Heart right ventricle (tissue), 16 donors: ENCODE results near the gene ZFP90. TPM values are rescaled to one million over a fixed set of nuclear protein-coding genes. Genes with fewer than 3 reads are reported as not detected.
A peak's percentile ranks its signal among the peaks of the same experiment; 100 is the strongest.

Experiments used
- ATAC-seq, 8 donors: fragments of 200-7000 bp; cut with Tn5 transposase; one replicate each; pipeline ENCODE4 v1.9.1; 2020; ENCODE audit warnings: mild to moderate bottlenecking in 8 of 8, moderate library complexity in 8 of 8, moderate number of reproducible peaks in 1 of 8
- DNase-seq, 2 donors: peaks; one replicate each; pipeline ENCODE4 v3.0.0-alpha.2; 2020
- H3K27ac ChIP-seq, 10 donors: fragments of 200-600 bp; sonication (generic) in 2 of 10; one replicate each; pipeline versions ENCODE4 v1.5.0 to v1.8.0; 2020 to 2022; ENCODE audit warnings: mild to moderate bottlenecking in 3 of 10
- H3K27me3 ChIP-seq, 7 donors: fragments of 200-600 bp; one replicate each; pipeline ENCODE4 v1.8.0; 2021 to 2022; ENCODE audit warnings: mild to moderate bottlenecking in 2 of 7
- H3K36me3 ChIP-seq, 9 donors: fragments of 200-600 bp; sonication (generic) in 1 of 9; one replicate each; pipeline versions ENCODE4 v1.5.0 to v1.8.0; 2020 to 2022; ENCODE audit warnings: mild to moderate bottlenecking in 2 of 9
- H3K4me1 ChIP-seq, 9 donors: fragments of 200-600 bp; sonication (generic) in 1 of 9; one replicate each; pipeline versions ENCODE4 v1.5.0 to v1.8.0; 2020 to 2022; ENCODE audit warnings: mild to moderate bottlenecking in 4 of 9
- H3K4me3 ChIP-seq, 10 donors: fragments of 200-600 bp; sonication (generic) in 2 of 10; one replicate each; pipeline versions ENCODE4 v1.5.0 to v1.8.0; 2020 to 2022; ENCODE audit warnings: mild to moderate bottlenecking in 7 of 10, moderate library complexity in 2 of 10
- H3K9me3 ChIP-seq, 11 donors: fragments of 200-600 bp in 10 of 11; sonication (generic) in 2 of 11; one replicate each; pipeline versions ENCODE4 v1.5.0 to v1.8.0; 2013 to 2022; ENCODE audit warnings: mild to moderate bottlenecking in 2 of 11, control low read depth in 1 of 11, moderate library complexity in 1 of 11
- CTCF ChIP-seq, 9 donors: fragments of 200-600 bp; sonication (generic) in 2 of 9; IDR thresholded peaks; one replicate each; pipeline versions ENCODE4 v1.5.0 to v1.8.0; 2021 to 2022; ENCODE audit warnings: antibody characterized with exemption in 9 of 9, mild to moderate bottlenecking in 5 of 9, moderate library complexity in 1 of 9
- WGBS, 2 donors: extraction: QIAGEN DNeasy Blood & Tissue Kit; methylation state at CpG; one replicate each; pipeline ENCODE4 v1.1.7; 2013; ENCODE audit warnings: inconsistent platforms in 1 of 2; 5-methylcytosine and 5-hydroxymethylcytosine counted together
- intact Hi-C, 10 donors: fragments of 100-400 bp; cut with DNase I; formaldehyde crosslinking; loops; one replicate each; pipeline versions ENCODE4 v1.11.1 to v1.14.2; 2022
- polyA plus RNA-seq, 2 donors: library from polyadenylated mRNA; stranded (reverse); fragments of 200-250 nt; gene quantifications; one replicate each; pipeline ENCODE4 v1.2.3, GENCODE V29; 2013
- total RNA-seq, 10 donors: library from RNA; stranded (reverse); fragmentation: NEBNext Ultra II Directional in 3 of 10; extraction: Animal tissue kit (Norgen Biotek cat#: 25700) in 3 of 10; gene quantifications; one replicate each; pipeline versions ENCODE4 v1.2.1 to v1.2.4, GENCODE V29; 2021 to 2023
- donor health status: Arrhythmogenic right ventricular cardiomyopathy.
- donor health status: ischemic (EF 13 %, LVEDD 7.1; RV severe dilation, severe dysfunction).
- donor health status: healthy with polysubstance abuse.
- donor health status: DM: no; HTN: yes; CAD: no.
- donor health status: DM: no; HTN: no; CAD: no.
- donor health status: ischemic (EF 25% LVEDD 6.9; RV normal size, moderate dysfunction).
- donor health status: ischemic (EF 25% LVEDD 5.7; RV mildly dilated, moderate dysfunction).
- donor health status: healthy.
- donor health status: DM: yes; HTN: yes; CAD: no.
- donor health status: Ischemic cardiomyopathy.
- donor health status: ischemic (EF 35%, LVEDD 5.7; RV mildly dilated, moderate dysfunction).
- donor health status: nonischemic (EF 11% LVEDD 7.7; RV severe dilation, severe dysfunction).
- donor health status: DM: yes; HTN: yes; CAD: no.
- donor health status: PGD.
- donor health status: ischemic (EF 29% LVEDD 5.4; RV normal size, mild dysfunction).
- donor health status: nonischemic (EF 23%, LVEDD 6.1; RV moderate dilation, normal function).

ZFP90 gene
- total and polyA plus RNA-seq, 12 donors, result 5.0 to 15.6 (median 11.9) TPM

- ATAC-seq (no peak), DNase-seq (no peak)
- H3K27ac ChIP-seq, result no peak overlapping the region
- H3K27me3 ChIP-seq, result no peaks in the 10 kb centered on the region
- TF ChIP-seq CTCF (IDR thresholded peaks at IDR 0.05), result no peak
- H3K4me1 ChIP-seq, result no peaks in the 10 kb centered on the region
- H3K36me3 ChIP-seq, result peaks cover 0 to 15% (median 0%) of the 10 kb centered on the region in 9 donors
- H3K4me3 ChIP-seq, result no peak overlapping the region
- H3K9me3 ChIP-seq, result peaks cover 0 to 100% (median 59%) of the 10 kb centered on the region in 11 donors
- WGBS, 2 donors, result 93% methylated on average over 2 of the region's 2 CpGs
- intact Hi-C loops, result no loop called here
Observed at GRCh38 chr16:68577352-68577853, 38.3 kb downstream of the ZFP90 start.

GRCh38 chr16:68590201-68590994, 51.3 kb downstream of the ZFP90 start:
- Histone ChIP-seq H3K9me3 (peaks cover 0 to 16% (median 0%) of the 10 kb centered on the region in 11 donors), H3K27ac (no peak overlapping the region), H3K4me3 (no peak overlapping the region), H3K36me3 (no peaks in the 10 kb centered on the region), H3K4me1 (no peaks in the 10 kb centered on the region), H3K27me3 (peaks cover 0 to 8% (median 0%) of the 10 kb centered on the region in 7 donors)
- ATAC-seq, result peak in 4 of 8 donors; percentile 8 to 53 (median 38)
- DNase-seq, result peak in 1 of 2 donors; percentile 44
- intact Hi-C loops, result loop anchor here in 1 of 10 donors (2.0 kb wide), 1 partner anchor 210 kb away; no protein-coding TSS in a partner anchor
- TF ChIP-seq CTCF (IDR thresholded peaks at IDR 0.05), result peak in 7 of 9 donors; percentile 26 to 56 (median 44)
- 17 to 24% methylated on average over 24 to 26 of the region's 26 CpGs for WGBS, 2 donors

- no peak overlapping the region for H3K27ac ChIP-seq
- H3K4me3 ChIP-seq, result no peak overlapping the region
- ATAC-seq (no peak), DNase-seq (no peak)
- WGBS, 2 donors, result 91 to 95% methylated on average over 5 of the region's 5 CpGs
- intact Hi-C loops, result no loop called here
- H3K9me3 ChIP-seq, result peaks cover 0 to 16% (median 0%) of the 10 kb centered on the region in 11 donors
- H3K4me1 ChIP-seq, result no peaks in the 10 kb centered on the region
- peaks cover 0 to 8% (median 0%) of the 10 kb centered on the region in 7 donors for H3K27me3 ChIP-seq
- peak in 2 of 9 donors; percentile 8 to 18 for TF ChIP-seq CTCF (IDR thresholded peaks at IDR 0.05)
- no peaks in the 10 kb centered on the region for H3K36me3 ChIP-seq
Observed at GRCh38 chr16:68592466-68593337, 53.6 kb downstream of the ZFP90 start.

- TF ChIP-seq CTCF (IDR thresholded peaks at IDR 0.05), result no peak
- WGBS, 2 donors, result 91 to 94% methylated on average over 6 of the region's 6 CpGs
- ATAC-seq, result no peak
Observed at GRCh38 chr16:68596266-68596665, 57.2 kb downstream of the ZFP90 start.

More at GRCh38 chr16:68596266-68596665, 57.2 kb downstream of the ZFP90 start:
- Histone ChIP-seq H3K36me3 (no peaks in the 10 kb centered on the region), H3K27me3 (no peaks in the 10 kb centered on the region), H3K9me3 (peaks cover 0 to 8% (median 0%) of the 10 kb centered on the region in 11 donors), H3K4me3 (no peak overlapping the region), H3K4me1 (no peaks in the 10 kb centered on the region), H3K27ac (no peak overlapping the region)
- intact Hi-C loops, result no loop called here
- DNase-seq, result no peak
